ELF-1 (cell line): ENCODE results near the gene STAC.
"Not testable (repeated sequence)": the region's sequence is repeated elsewhere in the genome, so short reads cannot be mapped to it uniquely, and the experiment has no call there.

Source experiments
- DNase-seq: peaks from one replicate; pipeline ENCODE4 v3.0.0-alpha.2; 2016; ENCODE audit warnings: low read depth, low spot score

The STAC gene

GRCh38 chr3:36411587-36411986 lies 31.3 kb downstream of the STAC start:
- DNase-seq: no peak

- DNase-seq: no peak
Observed at GRCh38 chr3:36416599-36416998, 36.3 kb downstream of the STAC start.

GRCh38 chr3:36417237-36417636 lies 36.9 kb downstream of the STAC start:
- no peak for DNase-seq

GRCh38 chr3:36418296-36418695 lies 38.0 kb downstream of the STAC start:
- no peak for DNase-seq

- DNase-seq: no peak
Observed at GRCh38 chr3:36428445-36428844, 48.1 kb downstream of the STAC start.

GRCh38 chr3:36429986-36430485 lies 49.7 kb downstream of the STAC start:
- DNase-seq: no peak

GRCh38 chr3:36433511-36433910 lies 53.2 kb downstream of the STAC start:
- DNase-seq: no peak

GRCh38 chr3:36434687-36435426 lies 54.6 kb downstream of the STAC start:
- no peak for DNase-seq

- no peak for DNase-seq
Observed at GRCh38 chr3:36443028-36443686, 62.9 kb downstream of the STAC start.

- DNase-seq: no peak
Observed at GRCh38 chr3:36444909-36445308, 64.6 kb downstream of the STAC start.

- no peak for DNase-seq
Observed at GRCh38 chr3:36446276-36446675, 66.0 kb downstream of the STAC start.

- DNase-seq: no peak
Observed at GRCh38 chr3:36447061-36447460, 66.8 kb downstream of the STAC start.

- no peak for DNase-seq
Observed at GRCh38 chr3:36451816-36452215, 71.5 kb downstream of the STAC start.

- not testable (repeated sequence) for DNase-seq
Observed at GRCh38 chr3:36453213-36453612, 72.9 kb downstream of the STAC start.

GRCh38 chr3:36453896-36454295 lies 73.6 kb downstream of the STAC start:
- DNase-seq: not testable (repeated sequence)

- DNase-seq: no peak
Observed at GRCh38 chr3:36455406-36455805, 75.1 kb downstream of the STAC start.

- DNase-seq: no peak
Observed at GRCh38 chr3:36456784-36457183, 76.5 kb downstream of the STAC start.

GRCh38 chr3:36457667-36458066 lies 77.4 kb downstream of the STAC start:
- DNase-seq: no peak

GRCh38 chr3:36459177-36459576 lies 78.9 kb downstream of the STAC start:
- DNase-seq: no peak

- DNase-seq: no peak
Observed at GRCh38 chr3:36461597-36461996, 81.3 kb downstream of the STAC start.

- DNase-seq: not testable (repeated sequence)
Observed at GRCh38 chr3:36472045-36472444, 91.7 kb downstream of the STAC start.

- no peak for DNase-seq
Observed at GRCh38 chr3:36475558-36475957, 95.3 kb downstream of the STAC start.

- no peak for DNase-seq
Observed at GRCh38 chr3:36476286-36476942, 96.1 kb downstream of the STAC start.
